Posterior cingulate gyrus (tissue), 11 donors: ENCODE results near the gene ZNF462.
"Not testable (repeated sequence)": the region's sequence is repeated elsewhere in the genome, so short reads cannot be mapped to it uniquely, and the experiment has no call there.

Experiments
- DNase-seq, 10 donors: peaks; one replicate each; pipeline versions ENCODE4 v3.0.0 to v3.0.0-alpha.2; 2020 to 2021; ENCODE audit warnings: mixed read lengths in 3 of 10
- intact Hi-C: fragments of 100-400 bp; cut with DNase I; formaldehyde crosslinking; loops from one replicate; pipeline ENCODE4 v1.15.1; 2023

Gene ZNF462

DNA sequence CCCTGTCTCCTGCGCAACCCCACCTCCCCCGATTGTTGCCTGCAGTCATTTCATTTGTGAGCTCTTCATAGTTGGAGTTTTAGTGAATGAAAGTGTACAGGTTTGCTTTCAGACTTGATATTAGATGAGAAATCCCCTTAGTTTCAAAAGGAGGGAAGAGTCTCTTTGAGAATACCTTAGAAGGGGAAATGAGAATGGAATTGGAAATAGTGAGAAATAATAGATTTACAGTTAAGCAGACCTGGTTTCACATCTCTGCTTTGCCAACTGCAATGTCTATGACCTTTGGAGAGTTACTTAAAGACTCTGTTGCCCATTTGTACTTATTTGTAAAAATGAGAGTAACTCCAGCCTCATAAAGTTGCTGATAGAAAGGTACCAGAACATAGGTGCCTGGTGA lies 120.4 kb downstream of the ZNF462 start:
- intact Hi-C loops, result no loop called here
- DNase-seq, result no peak

DNA sequence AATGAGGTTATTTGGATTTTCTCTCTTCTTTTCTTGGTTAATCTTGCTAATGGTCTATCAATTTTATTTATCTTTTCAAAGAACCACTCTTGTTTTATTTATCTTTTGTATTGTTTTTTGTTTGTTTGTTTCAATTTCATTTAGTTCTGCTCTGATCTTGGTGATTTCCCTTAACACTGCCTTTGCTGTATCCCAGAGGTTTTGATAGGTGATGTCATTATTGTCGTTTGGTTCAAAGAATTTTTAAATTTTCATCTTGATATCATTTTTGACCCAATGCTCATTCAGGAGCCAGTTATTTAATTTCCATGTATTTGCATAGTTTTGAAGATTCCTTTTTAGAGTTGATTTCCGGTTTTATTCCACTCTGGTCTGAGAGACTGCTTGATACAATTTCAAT lies 126.9 kb downstream of the ZNF462 start:
- DNase-seq, intact Hi-C loops: not testable (repeated sequence)

DNA sequence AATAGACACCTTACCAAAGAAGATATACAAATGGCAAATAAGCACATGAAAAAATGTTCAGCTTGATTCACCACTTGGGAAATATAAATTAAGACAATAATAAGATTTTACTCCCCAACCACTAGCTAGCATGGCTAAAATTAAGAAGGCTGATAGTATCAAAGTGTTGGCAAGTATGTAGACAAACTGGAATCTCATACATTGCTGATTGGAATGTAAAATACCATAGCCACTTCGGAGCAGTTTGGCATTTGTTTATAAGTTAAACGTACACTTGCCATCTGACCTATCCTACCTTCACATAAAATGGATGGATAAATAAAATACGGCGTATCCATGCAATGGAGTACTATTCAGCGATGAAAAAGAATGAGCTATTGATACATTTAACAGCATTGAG lies 129.2 kb downstream of the ZNF462 start:
- intact Hi-C loops, result no loop called here
- DNase-seq, result no peak

DNA sequence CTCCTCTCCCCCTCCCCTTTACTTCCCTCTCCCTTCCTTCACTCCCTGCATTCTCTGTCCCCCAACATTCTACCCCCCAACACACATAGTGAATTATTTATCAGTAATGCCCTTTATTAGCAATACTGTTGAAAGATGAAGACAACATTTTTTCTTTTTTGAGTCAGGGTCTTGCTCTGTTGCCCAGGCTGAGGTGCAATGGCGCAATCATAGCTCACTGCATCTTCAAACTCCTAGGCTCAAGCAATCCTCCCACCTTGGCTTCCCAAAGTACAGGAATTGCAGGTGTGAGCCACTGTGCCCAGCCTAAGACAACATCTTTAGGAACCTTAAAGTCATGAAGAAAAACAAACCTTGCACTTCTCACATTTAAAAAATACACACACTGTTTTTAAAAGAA lies 130.6 kb downstream of the ZNF462 start:
- intact Hi-C loops, result no loop called here
- DNase-seq, result no peak

DNA sequence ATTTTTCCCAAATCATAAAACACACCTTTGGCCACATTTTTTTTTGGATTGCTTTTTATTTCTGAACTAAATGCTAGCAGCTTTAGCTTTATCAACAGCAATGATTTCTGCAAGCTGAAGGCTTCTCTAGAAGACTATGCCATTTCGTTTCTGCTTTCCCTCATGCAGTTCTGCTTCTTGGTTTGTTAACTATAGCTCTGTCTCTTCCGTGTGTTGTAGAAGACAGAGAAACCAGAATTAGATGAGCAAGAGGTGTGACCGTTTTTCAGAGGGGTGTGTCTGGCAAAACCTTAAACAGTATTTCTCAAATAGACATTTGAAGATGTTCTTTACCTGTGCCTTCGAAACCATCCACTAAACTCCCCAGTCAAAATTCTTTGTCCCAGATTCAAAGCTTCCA lies 131.5 kb downstream of the ZNF462 start:
- no peak for DNase-seq
- intact Hi-C loops, result no loop called here

DNA sequence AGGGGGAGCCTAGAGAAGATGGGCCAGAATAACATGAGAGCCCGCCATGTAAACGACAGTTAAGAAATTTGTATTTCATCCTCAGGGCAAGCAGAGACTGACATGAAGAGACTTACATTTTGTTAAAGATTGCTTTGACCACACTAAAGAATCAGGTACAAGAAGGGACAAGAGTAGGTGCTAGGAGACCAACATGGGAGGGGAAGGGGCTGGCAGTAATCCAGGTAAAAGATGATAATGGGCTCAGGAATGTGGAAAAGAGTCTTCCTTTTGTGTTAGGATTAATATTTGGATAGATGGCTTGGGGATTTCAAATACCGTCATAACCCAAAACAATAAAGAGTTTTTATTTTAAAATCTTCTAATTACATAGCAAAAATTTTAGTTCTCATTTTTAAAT lies 137.3 kb downstream of the ZNF462 start:
- no peak for DNase-seq
- intact Hi-C loops, result no loop called here

DNA sequence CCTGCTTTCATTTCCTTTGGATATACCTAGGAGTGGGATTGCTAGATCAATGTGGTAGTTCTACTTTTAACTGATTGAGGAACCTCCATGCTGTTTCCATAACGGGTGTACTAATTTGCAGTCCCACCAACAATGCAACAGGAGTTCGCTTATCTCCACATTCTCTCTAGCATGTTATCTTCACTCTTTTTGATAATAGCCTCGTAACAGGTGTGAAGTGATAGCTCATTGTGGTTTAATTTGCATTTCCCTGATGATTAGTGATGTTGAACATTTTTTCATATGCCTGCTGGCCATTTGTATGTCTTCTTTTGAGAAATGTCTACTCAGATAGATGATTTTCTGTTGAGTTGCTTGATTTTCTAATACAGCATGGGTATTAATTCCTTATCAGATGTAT lies 142.2 kb downstream of the ZNF462 start:
- no peak for DNase-seq
- intact Hi-C loops, result no loop called here

DNA sequence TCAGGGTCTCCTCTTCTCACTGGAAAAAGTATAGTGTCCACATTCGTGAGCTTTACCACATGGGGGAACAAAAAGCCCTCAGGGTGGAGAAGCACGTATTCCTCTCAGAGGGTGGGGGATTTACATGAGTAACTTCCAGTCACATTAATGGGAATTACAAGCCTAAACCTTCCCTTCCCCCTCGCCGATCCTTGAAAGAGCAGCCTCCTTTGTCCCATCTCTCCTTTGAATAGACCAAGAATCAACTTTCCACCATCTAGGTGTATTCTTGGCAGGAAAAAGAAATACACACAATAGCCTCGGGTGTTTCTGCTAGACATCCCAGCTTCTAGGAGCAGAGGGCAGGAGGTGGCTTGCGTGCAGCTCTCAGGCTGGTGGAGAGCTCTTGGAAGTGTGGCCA lies 144.4 kb downstream of the ZNF462 start:
- DNase-seq, result no peak
- intact Hi-C loops, result no loop called here

DNA sequence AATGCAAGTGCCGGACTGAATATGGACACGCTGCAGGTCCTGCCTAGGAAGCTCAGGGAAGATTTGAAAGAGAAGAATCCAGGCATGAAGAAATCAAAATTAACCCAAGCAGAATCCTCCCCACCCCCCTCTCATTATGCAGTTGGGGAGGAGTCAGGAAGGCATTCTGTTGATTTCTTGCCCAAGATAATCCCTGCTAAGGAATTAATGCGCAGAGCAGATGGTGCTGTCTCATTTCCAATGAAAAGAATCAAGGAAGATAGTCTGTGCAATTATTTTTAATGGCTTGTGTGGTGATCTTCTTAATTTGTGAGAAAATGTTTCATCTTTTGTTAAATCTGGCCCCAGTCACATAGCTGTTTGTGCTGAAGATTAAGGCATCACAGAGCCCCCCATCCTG lies 145.0 kb downstream of the ZNF462 start:
- intact Hi-C loops, result no loop called here
- DNase-seq, result no peak

DNA sequence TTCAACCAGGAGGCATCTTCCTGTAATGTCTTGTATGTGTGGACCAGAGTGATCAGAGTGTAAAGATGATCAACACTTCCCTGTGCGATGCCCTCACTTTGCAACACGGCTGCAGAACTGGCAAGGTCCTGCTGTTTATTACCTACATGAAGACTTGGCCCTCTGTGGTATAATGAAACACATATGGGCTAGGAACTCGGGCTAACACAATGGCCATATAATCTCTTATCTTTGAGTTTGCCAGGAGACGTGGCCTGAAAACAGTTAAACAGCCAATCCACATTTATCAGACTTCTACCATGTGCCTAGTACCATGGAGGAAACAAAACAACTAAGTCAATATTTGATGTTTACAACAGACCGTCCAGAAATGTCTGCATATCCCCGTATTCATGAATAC lies 145.5 kb downstream of the ZNF462 start:
- no peak for DNase-seq
- intact Hi-C loops, result no loop called here

DNA sequence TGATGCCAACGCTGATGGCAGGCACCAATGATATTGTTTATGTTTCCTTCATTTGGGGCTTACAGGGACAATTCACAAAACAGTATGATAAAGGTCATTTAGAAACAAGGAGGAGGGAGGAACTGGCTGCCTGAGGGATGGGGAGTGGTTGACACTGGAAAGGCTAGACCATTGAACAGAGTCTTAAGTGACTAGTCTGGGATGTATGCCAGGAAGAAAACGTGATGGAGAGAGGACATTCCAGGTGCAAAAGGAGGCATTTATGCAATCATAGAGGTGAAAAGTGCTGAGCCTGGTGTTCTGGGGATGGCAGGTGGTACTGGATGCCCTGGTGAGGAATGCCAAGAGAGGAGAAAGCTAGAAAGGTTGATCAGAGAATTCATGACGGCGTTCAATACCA lies 153.4 kb downstream of the ZNF462 start:
- intact Hi-C loops, result no loop called here
- DNase-seq, result no peak

DNA sequence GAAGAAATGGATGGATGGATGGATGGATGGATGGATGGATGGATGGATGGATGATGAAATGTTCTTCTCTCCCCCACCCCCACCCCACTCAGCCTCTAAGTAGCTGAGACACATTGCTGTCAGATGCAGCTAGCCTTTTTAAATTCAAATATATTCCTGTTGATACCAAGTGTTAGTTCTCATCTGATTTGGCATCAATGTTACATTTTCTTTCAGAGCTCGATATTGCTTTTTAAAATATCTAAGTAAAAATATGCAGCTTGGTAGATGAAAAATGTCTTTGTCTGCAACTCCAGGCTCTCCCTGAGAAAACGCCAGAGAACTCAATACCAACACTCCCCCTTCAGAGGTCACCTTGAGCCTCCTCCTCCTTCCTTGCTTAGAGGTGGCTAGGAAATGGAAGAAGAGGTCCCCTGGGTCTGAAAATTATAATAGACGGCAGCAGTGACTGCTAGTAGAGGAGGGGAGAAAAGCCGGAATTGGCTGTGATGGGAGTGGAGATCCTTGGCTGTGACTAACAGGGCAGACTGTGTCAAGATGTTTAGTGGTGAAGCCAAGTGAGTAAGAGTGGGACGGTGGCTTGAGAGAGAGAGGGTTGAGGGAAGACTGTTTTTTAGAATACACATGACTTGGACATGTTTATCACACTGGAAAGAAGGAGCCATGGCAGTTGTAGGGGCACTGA lies 156.0 kb downstream of the ZNF462 start:
- no peak for DNase-seq
- intact Hi-C loops, result no loop called here

DNA sequence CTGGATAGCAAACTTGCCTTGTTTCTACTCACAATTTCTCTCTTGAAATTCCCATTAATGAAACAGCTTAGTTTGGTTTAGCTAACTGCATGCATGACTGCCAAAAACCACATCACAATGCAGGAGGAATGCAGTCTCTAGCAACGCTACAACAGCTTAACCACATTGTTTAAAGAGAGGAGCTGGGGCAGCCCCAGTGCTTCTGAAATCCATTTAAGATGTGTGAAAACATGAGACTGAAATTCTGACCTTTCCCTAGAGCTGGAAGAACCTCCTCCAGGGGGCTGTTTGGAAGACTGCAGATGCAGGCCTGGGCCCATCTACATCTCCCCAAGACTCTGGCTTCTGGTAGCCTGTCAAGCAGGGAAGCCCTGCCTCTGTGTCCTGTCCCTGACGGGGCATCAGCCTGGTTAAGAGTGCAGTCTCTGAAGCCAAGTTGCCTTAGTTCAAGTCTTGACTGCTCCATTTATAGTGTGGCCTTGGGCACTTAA lies 157.1 kb downstream of the ZNF462 start:
- no peak for DNase-seq
- intact Hi-C loops, result no loop called here

DNA sequence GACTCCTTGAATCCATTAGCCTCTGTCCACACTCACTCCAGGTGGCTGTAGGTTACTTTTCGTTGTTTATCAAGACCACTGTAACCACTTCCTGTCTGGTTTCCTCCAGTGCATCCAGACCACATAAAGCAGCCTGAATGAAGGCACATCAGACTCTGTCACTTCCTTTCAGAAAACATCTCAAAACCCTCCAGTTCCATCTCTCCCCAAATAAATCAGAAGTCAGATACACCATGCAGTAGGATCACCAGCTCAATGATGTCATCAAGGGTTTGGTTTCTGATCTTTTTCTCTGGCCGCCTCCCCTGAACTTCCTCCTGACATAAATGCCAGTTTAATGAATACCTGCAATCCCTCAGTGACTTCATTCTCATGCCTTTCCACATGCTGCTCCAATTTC lies 161.2 kb downstream of the ZNF462 start:
- intact Hi-C loops, result no loop called here

DNA sequence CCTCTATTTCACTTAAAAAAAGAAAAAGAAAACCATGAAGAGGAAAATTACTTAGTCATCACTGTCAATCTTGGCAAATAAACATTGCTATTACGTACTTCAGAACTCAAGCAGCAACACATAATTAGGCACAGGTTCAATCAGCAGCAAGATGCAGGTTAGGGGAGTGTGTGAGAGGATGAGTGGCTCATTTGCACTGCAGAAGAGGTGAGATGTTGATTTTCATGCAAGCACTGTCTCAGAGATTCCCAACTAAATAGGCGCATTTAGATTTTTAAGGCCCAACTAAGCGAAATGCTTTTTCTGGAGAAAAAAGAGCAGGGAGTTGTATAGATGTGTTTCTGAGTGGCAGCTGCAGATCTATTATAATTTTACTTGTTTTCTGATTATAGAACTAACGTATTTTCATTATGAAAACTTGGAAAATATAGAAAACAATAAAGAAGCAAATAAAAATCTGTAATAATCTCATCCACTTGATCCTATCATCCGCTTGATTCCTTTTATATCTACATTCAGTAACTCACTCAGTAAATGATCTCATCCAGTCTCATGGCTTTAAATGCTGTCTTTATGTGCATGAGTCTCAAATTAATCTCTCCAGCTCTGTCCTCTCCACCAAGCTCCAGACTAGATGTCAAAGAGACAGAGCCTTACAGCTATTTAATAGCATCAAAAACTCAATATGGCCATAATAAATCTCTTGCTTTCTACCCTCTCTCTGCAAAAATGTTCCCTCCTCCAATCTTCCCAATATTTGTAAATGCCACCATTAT lies 162.5 kb downstream of the ZNF462 start:
- intact Hi-C loops, result no loop called here
- DNase-seq, result no peak

More for the DNA sequence above, 161.2 kb downstream of the ZNF462 start:
- no peak for DNase-seq

DNA sequence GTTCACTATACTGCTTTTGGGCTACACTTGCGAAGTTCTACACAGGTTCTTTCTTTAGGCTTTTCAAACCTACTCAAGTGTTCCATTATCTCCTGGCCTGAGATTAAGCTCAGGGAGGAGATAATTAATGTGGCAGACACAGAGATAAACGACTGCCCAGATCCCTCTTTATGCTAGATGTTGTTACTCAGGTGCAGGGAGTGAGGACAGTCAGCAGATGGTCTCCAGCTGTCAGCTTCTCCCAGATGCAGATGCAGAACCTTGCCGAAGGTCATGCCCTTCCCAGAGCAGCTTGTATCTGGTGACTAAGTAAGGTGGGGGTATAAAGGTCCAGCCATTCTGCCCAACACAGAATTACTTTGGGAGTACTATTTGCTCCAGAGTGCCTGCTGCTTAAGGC lies 166.2 kb downstream of the ZNF462 start:
- intact Hi-C loops, result no loop called here
- DNase-seq, result no peak

DNA sequence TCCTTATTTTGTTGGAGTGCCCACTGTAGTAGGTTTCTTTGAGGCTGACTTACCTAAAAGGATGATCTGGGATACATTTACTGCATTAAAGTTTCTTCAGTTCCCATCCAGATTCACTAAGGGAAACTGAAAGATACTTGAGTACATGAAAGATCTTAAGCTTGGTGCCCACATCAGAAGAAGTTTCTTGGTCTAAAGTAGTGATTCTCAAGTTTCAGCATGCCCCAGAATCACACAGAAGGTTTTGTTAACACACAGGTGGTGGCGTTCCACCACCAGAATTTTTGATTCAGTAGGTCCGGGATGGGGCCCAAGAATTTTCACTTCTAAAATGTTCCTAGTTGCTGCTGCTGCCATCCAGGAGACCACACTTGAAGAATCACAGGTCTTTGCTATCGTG lies 171.0 kb downstream of the ZNF462 start:
- intact Hi-C loops, result no loop called here

DNA sequence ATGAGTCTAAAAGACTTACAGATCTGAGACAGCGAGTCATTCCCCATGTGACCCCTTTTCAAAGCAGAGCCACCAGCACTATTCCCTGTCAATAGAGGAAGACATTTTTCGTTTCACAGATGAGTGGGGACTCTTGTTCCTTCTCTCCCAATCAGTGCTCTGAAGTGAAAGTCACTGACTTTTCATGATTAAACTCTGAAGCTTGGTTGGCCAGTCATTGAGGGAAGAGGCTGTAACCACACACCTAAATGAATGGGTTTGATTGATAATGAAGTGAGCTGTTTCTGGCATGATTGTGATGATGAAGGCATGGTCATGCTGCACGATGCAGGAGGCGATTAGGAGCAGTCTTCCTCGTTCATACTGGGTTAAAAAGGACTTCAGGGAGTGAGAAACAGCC lies 171.9 kb downstream of the ZNF462 start:
- no peak for DNase-seq
- intact Hi-C loops, result no loop called here

More for the DNA sequence above, 171.0 kb downstream of the ZNF462 start:
- DNase-seq, result no peak

DNA sequence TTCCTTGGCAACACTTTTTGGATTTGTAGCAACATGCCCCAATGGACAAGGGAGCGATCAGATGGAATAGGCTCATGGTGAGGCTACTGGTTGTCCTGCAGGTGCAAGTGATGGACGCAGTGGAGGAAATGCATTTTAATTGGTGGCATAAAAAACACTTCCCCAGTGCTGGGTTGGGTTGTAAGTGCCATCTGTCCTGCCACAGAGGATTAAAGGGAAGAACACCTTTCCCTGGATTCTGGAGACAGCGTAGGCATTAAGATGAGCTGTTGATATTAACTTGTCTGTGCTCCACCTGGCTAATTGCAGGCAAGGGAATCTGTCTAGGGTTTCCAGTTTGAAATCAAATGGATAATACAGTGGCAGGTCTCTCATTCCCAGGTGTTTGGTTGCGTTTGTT lies 173.4 kb downstream of the ZNF462 start:
- DNase-seq, result no peak
- intact Hi-C loops, result no loop called here

DNA sequence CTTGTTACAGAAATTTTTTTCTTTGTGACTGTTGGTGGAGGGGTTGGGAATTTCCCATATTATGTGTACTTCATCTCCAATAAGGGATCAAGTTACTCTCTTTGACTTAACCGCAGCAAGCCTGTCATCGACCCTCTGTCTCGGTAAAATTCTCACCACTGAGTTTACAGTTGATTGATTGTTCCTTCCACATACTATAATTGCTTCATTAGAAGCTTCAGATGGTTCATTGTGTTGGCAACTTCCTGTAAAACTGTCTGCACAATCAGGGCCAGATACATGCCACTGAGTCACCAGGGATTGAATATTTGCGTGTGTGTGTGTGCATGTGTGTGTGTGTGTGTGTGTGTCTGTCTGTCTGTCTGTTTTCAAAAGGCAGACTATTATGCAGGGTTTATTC lies 176.6 kb downstream of the ZNF462 start:
- intact Hi-C loops, result no loop called here

DNA sequence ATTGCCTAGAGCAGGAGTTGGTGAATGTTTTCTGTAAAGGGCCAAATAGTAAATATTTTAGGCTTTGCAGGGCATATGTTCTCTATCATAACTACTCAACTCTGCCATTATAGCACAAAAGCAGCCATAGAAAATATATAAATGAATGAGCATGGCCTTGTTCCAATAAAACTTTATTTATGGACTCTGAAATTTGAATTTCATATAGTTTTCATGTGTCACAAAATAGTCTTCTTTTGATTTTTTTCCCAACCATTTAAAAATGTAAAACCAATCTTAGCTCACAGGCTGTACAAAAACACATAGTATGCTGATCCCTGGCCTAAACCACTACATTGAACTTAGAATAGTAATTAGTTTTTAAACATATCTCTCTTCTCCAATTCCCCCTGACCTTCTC lies 179.6 kb downstream of the ZNF462 start:
- intact Hi-C loops, result no loop called here

More for the DNA sequence above, 176.6 kb downstream of the ZNF462 start:
- DNase-seq, result no peak

DNA sequence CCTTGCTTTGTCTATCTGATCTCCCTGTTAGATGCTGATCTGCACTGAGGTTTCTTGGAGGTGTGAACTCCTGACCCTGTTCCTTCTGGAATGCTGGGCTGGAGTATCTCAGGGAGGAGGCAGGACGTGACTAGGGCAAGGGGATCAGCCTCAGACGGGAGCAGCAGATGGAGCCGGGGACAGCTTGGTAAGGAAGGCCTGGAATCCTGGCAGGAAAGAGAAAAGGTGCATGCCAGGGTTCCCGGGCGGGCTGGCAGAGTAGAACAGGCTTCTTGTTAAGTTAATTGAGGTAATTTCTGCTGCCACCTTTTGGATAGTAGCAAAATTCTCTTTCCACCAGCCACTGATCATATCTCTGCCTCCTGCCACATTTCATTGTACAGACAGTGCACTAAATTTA lies 180.9 kb downstream of the ZNF462 start:
- intact Hi-C loops, result no loop called here
- DNase-seq, result peak in 2 of 10 donors; percentile 13 to 16

More for the DNA sequence above, 179.6 kb downstream of the ZNF462 start:
- DNase-seq, result no peak
